ENCODE results near the gene GARIN6.

GARIN6 gene

DNA sequence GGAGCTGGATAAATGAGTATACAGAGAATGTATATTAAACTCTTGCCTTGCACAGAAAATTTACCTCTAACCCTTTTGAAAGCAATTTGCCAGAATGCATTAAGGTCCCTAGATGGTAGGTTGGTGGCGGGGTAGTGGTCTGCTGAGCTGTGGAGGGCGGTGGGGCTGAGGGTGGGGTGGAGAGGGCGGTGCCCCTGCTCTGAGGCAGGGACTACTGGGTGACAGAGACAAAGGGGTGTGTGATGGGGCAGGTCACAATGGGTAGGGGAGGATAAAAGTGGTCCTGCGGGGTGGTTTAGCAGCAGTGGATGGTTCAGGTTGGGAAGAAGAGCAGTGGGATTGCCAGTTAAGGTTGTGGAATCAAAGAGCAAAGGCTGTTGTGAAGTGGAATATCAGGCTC is at the start of gene GARIN6:
GARIN6 (plus strand) TSS at position 301 of the 400 bp plus-strand sequence. CDS start 422 bp downstream, outside the sequence.
- DNase-seq (ENCODE audit: low read depth): no peak
- no peak within 1 kb of the TSS for H3K4me3 ChIP-seq (ENCODE audit: low read depth, low read length)
- TF ChIP-seq, protein P1, sequence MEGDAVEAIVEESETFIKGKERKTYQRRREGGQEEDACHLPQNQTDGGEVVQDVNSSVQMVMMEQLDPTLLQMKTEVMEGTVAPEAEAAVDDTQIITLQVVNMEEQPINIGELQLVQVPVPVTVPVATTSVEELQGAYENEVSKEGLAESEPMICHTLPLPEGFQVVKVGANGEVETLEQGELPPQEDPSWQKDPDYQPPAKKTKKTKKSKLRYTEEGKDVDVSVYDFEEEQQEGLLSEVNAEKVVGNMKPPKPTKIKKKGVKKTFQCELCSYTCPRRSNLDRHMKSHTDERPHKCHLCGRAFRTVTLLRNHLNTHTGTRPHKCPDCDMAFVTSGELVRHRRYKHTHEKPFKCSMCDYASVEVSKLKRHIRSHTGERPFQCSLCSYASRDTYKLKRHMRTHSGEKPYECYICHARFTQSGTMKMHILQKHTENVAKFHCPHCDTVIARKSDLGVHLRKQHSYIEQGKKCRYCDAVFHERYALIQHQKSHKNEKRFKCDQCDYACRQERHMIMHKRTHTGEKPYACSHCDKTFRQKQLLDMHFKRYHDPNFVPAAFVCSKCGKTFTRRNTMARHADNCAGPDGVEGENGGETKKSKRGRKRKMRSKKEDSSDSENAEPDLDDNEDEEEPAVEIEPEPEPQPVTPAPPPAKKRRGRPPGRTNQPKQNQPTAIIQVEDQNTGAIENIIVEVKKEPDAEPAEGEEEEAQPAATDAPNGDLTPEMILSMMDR (conservative IDR thresholded peaks at IDR 0.05; ENCODE audit: low read depth, low read length): no peak

DNA sequence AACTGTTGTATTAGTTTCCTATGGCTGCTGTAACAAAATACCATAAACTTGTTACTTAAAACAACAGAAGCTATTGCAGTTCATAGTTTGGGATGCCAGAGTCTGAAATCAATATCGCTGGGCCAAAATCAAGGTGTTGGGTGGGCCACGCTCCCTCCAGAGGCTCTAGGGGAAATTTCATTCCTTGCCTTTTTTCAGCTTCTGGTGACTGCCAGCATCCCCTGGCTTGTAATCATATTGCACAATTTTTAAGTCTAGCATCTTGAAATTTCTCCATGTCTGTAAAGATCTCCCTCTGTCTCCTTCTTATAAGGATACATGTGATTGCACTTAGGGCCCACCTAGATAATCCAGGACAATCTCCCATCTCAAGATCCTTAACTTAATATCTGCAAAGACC is 48.8 kb upstream of the GARIN6 start:
- TF ChIP-seq, protein P1 (conservative IDR thresholded peaks at IDR 0.05; ENCODE audit: low read depth, low read length): no peak
- no peak overlapping the region for H3K4me3 ChIP-seq (ENCODE audit: low read depth, low read length)
- no peak for DNase-seq (ENCODE audit: low read depth)

DNA sequence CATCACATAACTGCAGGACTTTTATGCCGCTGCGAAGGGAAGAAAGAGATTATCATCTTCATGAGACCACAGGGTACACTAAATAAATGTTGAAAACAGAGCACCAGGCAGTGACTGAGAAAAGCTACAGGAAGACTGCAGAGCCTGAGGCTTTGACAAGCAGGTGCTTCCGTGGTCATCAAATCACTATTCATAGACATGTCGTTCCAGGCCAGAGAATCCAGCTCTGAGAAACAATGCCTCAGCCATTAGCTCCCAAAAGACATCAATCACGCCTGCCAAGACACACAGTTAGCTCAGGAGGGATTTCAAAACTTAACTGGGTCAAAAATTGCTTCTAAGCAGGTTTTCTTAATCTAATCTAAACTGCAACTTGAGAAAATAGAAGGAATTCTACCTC is 47.2 kb upstream of the GARIN6 start:
- TF ChIP-seq, protein P1 (conservative IDR thresholded peaks at IDR 0.05; ENCODE audit: low read depth, low read length): no peak
- H3K4me3 ChIP-seq (ENCODE audit: low read depth, low read length): no peak overlapping the region
- DNase-seq (ENCODE audit: low read depth): no peak

DNA sequence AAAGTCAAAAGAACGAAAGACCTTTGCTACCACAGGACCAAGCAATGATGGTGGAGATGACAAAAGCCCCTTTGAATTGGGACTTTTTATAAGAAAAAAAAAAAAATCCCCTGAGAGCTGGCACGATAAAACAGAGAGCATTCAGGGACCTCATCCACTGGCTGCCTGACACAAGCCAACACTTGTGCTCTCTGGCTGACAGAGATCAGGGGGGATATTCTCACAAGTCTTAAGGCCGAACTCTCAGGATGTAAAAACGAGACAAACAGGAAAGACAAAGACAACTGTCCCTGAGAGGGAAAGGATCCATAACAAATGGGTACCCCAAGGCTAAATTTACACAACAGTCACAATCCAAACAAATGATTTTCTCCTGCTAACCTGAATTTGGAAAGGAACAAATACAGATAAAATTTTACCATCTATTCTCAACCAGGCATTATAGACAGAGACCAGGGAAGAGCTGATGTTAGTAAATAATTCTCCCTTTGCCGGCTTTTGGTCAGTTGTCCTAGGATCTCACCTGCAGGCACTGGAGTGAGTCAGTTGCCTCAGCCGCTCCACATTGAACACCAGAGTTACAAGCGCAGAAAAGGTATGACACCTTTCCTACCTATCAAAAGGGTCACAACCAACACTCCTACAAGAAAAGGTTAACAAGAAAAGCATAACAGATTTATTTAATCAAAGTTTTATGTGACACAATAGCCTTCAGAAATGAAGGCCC is 37.9 kb upstream of the GARIN6 start:
- H3K4me3 ChIP-seq (ENCODE audit: low read depth, low read length): no peak overlapping the region
- TF ChIP-seq, protein P1 (conservative IDR thresholded peaks at IDR 0.05; ENCODE audit: low read depth, low read length): no peak
- no peak for DNase-seq (ENCODE audit: low read depth)

DNA sequence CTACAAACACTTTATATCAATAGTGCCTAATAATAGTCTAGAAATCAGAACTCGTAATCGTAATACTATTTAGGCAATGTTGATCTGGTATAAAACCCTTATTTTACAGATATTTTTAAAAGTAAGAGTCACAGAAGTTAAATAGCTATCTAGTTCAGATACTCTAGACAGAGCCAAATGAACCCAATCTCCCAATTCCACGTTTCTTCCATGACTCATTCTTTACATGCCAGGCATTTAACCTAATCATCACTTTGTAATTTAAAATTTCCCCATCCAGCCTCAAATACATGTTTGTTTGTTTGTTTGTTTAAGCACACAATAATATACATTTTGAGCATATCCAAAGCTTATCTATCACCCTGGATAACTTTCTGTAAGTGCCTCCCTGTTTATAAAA is 36.4 kb upstream of the GARIN6 start:
- DNase-seq (ENCODE audit: low read depth): no peak
- no peak overlapping the region for H3K4me3 ChIP-seq (ENCODE audit: low read depth, low read length)
- TF ChIP-seq, protein P1 (conservative IDR thresholded peaks at IDR 0.05; ENCODE audit: low read depth, low read length): no peak

DNA sequence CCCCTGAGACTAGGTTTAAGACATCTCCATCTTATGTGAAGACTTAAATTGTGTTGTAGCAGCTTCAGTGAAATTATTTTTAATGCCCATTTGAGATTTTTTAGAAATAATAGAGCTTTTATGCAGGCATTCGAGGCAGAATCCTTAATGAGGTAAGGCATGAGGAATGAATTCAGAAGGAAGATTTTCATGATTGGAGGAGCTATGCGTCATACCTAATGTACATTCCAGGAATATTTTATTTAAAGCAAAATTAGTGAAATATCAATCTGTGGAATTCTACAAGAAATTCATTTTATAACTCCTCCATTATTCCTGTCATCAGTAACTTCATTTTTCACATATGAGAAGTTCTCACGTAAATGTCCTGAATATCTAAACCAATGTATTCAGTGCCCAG is 36.0 kb upstream of the GARIN6 start:
- TF ChIP-seq, protein P1 (conservative IDR thresholded peaks at IDR 0.05; ENCODE audit: low read depth, low read length): no peak
- no peak overlapping the region for H3K4me3 ChIP-seq (ENCODE audit: low read depth, low read length)
- DNase-seq (ENCODE audit: low read depth): no peak

DNA sequence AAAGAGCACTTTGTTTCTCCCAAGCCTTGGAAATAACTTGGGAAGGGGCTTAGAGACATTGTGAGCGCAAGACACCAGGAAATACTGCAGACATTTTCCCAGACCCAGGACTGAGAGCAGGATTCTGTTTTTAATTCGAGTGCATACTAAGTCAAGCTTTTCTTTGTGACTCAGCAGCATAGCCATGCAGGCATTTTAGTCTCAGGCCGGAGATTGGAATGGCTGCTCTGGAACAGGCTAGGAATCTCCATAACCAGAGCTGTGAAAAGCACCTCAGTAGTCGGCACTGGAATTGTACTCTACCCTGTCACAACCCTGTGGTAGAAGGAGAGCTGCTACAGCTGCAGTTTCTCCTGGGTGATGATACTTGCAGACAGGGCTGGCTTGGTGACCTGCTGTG is 28.9 kb upstream of the GARIN6 start:
- TF ChIP-seq, protein P1 (conservative IDR thresholded peaks at IDR 0.05; ENCODE audit: low read depth, low read length): no peak
- H3K4me3 ChIP-seq (ENCODE audit: low read depth, low read length): no peak overlapping the region
- DNase-seq (ENCODE audit: low read depth): no peak

All from choroid plexus epithelial cell (primary cell).